Measurements from ENCODE around the gene TBL1X. TPM values are rescaled to one million over a fixed set of nuclear protein-coding genes. Genes with fewer than 3 reads are reported as not detected.
"Not testable (repeated sequence)": the region's sequence is repeated elsewhere in the genome, so short reads cannot be mapped to it uniquely, and the experiment has no call there.

The TBL1X gene
- total RNA-seq, 1 donor from 2014 or later, result 82.2 TPM

GRCh38 chrX:9765737-9766097 lies 300.9 kb downstream of the TBL1X start, which contains the start of gene GPR143:
Gene GPR143, minus strand, starts transcription at chrX:9765847. Its CDS starts 30 bp downstream, at chrX:9765817.
- DNase-seq (ENCODE audit: low spot score), result no peak

- DNase-seq (ENCODE audit: low spot score), result no peak
These were observed 302.5 kb downstream of the TBL1X start for GRCh38 chrX:9767375-9767774.

- DNase-seq (ENCODE audit: low spot score), result not testable (repeated sequence)
These were observed 303.5 kb downstream of the TBL1X start for GRCh38 chrX:9768321-9768839.

- no peak for DNase-seq (ENCODE audit: low spot score)
These were observed 305.5 kb downstream of the TBL1X start for GRCh38 chrX:9770319-9770718.

- DNase-seq (ENCODE audit: low spot score), result no peak
These were observed 308.1 kb downstream of the TBL1X start for GRCh38 chrX:9772943-9773342.

- no peak for DNase-seq (ENCODE audit: low spot score)
These were observed 311.1 kb downstream of the TBL1X start for GRCh38 chrX:9775930-9776329.

- no peak for DNase-seq (ENCODE audit: low spot score)
These were observed 317.1 kb downstream of the TBL1X start for GRCh38 chrX:9781941-9782340.

GRCh38 chrX:9784332-9784731 lies 319.5 kb downstream of the TBL1X start:
- no peak for DNase-seq (ENCODE audit: low spot score)

- DNase-seq (ENCODE audit: low spot score), result no peak
These were observed 320.5 kb downstream of the TBL1X start for GRCh38 chrX:9785254-9785943.

- no peak for DNase-seq (ENCODE audit: low spot score)
These were observed 321.3 kb downstream of the TBL1X start, which contains the start of gene SHROOM2 for GRCh38 chrX:9785944-9786797. Gene SHROOM2, plus strand, starts transcription at chrX:9786429. Its CDS starts 117 bp downstream, at chrX:9786546.

GRCh38 chrX:9786798-9787635 lies 322.2 kb downstream of the TBL1X start:
- DNase-seq (ENCODE audit: low spot score), result no peak

- DNase-seq (ENCODE audit: low spot score), result no peak
These were observed 324.1 kb downstream of the TBL1X start for GRCh38 chrX:9788911-9789310.

GRCh38 chrX:9789555-9789954 lies 324.7 kb downstream of the TBL1X start:
- DNase-seq (ENCODE audit: low spot score), result no peak

Data from ureter (tissue), 1 donor.